Islet precursor cell (in vitro differentiated cells): Measurements from ENCODE around the gene TRPT1.

ENCODE experiments used
- DNase-seq: peaks from one replicate; pipeline ENCODE4 v3.0.0-alpha.2; 2018

The TRPT1 gene

DNA sequence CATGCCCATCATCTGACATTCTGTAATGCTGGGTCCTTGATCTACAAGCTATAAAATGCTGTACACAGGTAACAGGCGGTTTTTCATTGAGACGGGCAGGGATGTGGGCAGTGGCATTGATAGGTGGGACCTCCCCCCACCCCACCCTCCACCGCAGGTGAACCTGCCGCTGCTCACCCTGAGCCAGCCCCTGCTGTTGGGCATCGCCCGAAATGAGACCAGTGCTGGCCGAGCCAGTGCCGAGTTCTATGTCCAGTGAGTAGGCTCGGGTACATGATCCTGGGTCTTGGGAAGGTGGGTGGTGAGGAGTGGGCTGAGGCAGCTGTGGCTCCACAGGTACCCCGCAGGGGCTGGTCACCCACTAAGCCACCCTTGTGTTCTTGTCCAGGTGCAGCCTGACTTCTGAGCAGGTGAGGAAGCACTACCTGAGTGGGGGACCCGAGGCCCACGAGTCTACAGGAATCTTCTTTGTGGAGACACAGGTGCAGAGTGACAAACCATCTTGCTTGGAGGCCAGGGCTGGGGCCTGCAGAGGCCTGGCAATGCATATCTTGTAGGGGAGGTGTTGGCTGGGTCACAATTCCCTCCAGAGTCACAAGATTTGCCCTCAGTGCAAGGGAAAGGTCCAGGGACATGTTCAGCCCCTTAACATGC is 3.2 kb upstream of the TRPT1 start:
- no peak for DNase-seq

DNA sequence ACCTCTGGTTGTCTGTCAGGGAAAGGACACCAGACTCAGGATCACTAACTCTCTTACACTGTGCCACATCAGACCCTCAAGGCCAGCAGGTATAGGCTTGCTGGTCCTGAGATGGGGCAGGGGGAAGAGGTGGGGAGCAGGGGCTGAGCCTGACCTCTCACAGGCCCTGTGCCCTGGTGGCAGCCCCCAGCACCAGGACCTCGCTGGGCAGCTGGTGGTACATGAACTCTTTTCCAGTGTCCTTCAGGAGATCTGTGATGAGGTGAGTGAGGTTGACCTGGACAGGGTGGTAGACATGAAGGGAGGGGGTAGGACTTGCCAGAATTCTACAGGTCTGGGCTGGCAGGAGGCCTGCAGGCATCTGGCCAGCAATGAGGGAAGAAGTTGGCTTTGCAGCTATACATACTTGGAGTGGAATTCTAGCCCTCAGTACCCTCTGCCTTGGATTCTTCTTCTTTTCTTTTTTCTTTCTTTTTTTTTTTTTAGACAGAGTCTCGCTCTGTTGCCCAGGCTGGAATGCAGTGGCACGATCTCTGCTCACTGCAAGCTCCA is 1.5 kb upstream of the TRPT1 start:
- DNase-seq, result no peak

DNA sequence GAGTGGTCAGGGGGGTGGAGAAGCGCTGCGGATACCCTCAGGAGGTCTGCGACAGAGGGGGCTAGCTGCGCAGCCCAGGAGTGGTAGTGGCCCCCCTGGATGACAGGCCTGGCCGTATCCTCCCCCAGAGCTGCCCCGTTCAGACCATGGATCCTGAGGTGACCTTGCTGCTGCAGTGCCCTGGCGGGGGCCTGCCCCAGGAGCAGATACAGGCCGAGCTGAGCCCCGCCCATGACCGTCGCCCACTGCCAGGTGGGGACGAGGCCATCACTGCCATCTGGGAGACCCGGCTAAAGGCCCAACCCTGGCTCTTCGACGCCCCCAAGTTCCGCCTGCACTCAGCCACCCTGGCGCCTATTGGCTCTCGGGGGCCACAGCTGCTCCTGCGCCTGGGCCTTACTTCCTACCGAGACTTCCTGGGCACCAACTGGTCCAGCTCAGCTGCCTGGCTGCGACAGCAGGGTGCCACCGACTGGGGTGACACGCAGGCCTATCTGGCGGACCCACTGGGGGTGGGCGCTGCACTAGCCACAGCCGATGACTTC is 593 bp upstream of the TRPT1 start:
- DNase-seq, result no peak

DNA sequence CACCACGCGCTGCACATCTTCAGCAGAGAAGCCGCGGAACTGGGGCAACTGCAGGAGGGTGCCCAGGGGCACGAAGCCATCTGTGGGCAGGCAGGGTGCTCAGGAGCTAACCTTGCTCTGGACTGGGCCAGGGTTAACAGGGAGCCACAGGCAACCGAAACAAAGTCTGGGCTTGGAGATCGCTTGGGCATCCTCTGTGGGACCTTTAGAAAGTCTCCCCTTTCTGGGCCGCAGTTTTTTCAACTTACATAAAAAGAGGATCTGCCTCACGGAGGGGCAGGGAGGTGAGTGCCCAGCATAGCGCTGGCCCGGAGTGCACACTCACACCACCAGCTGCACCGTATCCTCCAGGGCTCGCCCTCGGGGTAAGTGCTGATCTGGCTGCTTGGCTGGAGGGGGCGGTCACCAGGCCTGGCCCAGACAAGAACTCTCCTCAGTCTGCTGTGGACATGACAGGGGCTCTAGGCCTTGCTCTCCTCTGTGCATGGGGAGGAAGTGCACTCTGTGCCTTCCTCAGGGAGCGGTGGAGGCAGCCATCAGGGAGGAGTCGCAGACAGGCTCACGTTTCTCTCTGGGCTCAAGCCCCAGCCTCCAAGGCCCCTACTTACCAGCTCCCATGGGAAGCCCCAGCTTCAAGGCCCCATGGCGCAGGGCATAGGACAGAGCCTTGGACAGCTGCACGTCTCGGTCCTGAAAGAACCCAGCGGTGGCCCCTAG is 937 bp downstream of the TRPT1 start:
- DNase-seq, result no peak

DNA sequence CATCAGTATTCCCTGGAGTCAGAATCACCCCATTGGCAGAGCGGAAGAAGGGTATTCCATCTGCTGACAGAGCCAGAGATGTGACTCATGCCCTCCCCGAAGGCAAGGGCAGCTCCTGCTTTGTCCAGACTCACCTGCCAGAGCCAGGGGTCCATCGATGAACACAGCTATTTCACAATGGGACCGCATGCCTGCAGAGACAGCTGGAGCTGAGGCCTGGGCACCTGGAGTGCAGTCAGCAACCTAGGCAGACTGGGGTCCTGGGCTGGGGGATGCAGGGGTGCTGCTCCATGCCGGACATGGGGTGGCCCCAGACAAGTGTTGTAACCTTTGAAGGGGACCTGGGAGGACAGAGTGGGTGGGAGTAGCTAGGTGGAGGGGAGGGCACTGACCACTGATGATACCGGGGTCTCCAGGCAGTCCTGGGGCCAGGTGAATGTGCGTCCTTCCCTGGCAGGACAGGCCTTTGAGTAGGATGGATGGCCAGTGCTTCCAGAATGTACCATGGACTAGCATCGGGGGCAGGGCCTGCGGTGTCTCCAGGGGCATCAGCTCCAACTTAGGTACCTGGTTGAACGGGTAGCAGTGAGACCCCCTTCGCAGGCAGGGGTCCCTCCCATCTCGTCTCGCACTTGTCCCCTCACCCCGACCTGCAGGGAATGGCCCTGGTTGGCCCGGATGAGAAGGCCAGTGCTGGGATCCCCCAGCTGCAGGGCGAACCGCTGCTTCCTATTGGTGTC is 1.7 kb downstream of the TRPT1 start:
- no peak for DNase-seq

DNA sequence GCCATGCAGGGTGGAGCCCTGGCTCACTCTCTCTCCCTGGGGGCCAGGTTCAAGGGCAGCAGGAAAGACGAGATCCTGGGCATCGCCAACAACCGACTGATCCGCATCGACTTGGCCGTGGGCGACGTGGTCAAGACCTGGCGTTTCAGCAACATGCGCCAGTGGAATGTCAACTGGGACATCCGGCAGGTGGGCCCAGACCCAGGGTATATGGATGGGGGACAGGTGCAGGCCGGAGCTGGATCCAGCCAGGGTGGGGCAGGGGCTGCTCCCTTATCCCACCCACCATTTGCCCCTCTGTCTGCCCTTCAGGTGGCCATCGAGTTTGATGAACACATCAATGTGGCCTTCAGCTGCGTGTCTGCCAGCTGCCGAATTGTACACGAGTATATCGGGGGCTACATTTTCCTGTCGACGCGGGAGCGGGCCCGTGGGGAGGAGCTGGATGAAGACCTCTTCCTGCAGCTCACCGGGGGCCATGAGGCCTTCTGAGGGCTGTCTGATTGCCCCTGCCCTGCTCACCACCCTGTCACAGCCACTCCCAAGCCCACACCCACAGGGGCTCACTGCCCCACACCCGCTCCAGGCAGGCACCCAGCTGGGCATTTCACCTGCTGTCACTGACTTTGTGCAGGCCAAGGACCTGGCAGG is 2.9 kb downstream of the TRPT1 start:
- no peak for DNase-seq

DNA sequence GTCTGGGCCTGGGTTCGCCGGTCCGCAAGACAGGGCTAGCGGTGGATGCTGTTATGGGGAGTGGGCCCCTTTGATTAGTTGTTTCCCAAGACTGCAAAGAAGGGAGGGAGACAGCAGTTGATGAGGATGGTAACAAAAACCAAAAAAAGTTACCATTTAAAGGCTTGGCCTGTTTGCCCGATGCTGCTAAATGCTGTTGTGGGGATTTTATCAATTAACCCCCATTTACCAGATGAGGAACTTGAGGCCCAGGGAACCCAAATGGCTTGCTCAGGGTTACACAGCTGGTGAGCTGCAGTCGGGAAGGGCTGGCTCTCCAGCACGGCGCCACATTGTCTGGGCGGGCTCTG is 3.4 kb downstream of the TRPT1 start:
- no peak for DNase-seq

DNA sequence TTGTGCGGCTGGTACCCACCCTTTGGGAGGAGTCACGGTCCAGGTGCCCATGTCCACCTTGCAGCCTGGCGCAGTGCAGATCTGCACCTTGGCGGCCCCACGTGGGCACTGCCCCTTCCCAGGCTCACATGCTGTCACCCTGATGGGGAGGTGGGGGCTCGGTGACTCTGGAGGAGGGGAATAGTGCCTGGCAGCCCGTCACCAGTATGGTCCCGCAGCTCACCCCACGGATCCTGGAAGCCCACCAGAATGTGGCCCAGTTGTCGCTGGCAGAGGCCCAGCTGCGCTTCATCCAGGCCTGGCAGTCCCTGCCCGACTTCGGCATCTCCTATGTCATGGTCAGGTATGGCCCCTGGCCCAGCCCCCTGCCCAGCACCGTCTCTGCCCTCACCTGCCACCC is 5.2 kb downstream of the TRPT1 start:
- DNase-seq, result no peak

DNA sequence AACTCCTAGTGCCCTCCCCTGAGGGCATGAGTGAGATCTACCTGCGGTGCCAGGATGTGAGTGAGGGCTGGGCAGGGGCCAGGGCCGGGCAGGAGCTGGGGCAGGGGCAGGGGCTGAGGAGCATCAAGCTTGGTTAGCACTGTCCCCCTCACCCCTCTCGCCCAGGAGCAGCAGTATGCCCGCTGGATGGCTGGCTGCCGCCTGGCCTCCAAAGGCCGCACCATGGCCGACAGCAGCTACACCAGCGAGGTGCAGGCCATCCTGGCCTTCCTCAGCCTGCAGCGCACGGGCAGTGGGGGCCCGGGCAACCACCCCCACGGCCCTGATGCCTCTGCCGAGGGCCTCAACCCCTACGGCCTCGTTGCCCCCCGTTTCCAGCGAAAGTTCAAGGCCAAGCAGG is 5.7 kb downstream of the TRPT1 start:
- no peak for DNase-seq

DNA sequence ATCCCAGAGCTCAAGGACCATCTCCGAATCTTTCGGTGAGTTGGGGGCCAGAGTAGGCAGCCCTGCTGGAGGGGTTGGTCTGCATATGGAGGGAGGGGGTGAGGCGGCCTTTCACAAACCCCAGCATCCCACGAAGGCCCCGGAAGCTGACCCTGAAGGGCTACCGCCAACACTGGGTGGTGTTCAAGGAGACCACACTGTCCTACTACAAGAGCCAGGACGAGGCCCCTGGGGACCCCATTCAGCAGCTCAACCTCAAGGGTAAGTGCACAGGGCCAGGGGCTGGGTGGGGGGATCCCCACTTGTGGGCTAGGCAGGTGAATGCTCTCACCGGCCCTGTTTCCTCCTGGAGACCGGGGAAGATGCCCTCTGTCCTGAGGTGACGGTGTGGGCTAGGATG is 6.2 kb downstream of the TRPT1 start:
- no peak for DNase-seq

DNA sequence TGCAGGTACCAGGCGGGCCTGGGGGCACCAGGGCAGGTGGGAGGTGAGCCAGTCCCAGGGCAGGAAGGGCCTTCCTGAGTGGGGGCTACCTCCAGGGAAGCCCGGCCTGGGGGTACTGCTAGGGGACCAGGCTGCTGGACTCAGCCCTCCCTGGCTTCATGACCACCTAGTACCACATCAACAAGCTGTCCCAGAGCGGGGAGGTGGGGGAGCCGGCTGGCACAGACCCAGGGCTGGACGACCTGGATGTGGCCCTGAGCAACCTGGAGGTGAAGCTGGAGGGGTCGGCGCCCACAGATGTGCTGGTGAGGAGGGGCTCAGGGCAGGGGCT is 6.7 kb downstream of the TRPT1 start:
- DNase-seq, result no peak

DNA sequence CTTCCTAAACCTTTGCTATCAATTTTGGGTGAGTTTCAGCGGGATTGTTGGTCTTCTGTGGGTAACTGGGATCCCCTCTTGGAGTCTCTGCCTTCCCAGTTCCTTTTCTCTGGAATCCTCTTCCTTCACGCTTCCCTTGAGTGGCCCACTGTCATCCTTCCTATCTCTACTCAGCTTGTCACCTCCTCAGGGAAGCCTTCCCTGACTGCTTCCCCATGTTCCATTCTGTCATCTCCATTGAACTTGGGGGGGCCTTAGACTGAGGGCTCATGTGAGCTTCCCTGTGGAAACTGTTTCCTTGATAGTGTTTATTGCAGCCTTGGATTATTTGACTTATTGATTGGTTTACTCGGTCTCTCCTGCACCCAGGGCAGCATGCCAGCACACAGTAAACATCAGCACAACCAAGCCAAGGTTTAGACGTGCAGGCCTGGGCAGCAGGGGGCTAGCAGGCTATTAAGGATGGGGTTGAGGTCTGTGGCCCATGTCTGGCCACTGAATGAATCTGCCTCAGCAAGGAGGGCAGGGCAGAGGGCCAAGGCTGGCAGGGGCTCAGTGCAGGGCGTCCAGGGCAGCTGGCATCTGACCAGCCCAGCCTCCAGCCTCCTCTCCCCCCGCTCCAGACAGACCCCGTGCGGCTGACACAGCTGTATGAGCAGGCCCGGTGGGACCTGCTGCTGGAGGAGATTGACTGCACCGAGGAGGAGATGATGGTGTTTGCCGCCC is 7.2 kb downstream of the TRPT1 start:
- DNase-seq, result no peak

DNA sequence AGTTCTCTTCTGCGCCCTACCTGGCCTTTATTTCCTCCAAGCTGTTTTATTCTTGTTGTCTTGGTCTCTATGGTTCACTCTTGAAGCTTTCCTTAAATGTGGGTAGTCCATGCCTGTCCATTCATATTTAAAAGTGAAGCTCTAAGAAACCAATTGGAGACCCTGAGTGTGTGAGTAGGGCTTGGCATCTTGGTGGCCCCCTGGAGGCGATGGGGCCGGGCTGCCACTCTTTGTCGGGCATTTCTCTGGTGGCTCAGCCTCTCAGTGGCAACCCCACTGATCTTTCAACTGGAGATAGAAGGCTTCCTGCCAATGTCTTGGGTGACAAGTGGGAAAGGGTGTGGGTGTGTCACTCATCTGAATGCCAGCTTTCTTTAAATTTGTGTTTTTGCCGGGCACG is 9.1 kb downstream of the TRPT1 start:
- DNase-seq, result no peak

DNA sequence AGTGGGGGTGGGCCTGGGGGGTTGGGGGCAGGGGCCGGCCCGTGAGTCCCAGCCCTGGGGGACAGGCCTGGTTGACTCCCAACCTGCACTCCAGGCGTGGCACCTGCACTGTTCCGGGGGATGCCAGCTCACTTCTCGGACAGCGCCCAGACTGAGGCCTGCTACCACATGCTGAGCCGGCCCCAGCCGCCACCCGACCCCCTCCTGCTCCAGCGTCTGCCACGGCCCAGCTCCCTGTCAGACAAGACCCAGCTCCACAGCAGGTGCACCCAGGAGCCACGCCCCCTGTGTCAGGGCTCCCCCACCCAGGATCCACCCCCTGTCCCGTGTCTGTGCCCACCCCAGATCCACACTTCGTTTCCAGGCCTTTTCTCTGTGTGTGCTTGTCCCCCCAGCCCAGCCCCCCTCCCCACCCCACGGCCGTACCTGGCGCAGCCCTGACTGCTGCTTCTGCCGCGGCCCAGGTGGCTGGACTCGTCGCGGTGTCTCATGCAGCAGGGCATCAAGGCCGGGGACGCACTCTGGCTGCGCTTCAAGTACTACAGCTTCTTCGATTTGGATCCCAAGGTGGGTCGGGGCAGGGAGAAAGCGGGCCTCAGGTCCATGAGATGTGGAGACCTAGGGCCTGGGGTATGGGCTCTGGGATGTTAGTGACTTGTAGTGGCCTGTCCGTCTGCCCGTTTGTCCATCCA is 14.7 kb downstream of the TRPT1 start:
- DNase-seq, result no peak

DNA sequence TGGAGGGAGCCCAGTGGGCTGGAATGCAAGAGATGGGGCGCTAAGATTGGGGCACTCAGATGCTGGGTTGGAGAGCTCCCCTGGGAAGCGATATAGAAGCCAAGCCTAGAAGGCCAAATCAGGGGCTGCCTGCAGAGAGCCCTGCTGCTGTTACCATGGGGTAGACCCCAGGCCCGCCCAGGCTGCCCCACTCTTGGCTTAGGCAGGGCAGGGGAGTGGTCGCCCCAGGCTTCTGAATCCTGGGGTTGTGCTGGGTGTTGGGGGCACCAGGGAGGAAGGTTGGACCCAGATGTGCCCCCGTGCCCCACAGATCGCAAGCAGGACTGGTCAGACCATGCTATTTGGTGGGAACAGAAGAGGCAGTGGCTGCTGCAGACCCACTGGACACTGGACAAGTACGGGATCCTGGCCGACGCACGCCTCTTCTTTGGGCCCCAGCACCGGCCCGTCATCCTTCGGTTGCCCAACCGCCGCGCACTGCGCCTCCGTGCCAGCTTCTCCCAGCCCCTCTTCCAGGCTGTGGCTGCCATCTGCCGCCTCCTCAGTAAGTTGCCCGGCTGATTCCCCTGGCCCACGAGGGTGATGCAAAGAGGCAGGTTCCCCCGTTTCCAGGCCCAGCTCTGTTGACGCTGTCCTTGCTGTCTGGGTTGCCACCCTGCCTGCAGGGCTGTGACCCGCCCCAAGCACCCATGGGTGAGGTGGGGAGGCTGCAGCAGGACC is 15.5 kb downstream of the TRPT1 start:
- DNase-seq, result no peak

DNA sequence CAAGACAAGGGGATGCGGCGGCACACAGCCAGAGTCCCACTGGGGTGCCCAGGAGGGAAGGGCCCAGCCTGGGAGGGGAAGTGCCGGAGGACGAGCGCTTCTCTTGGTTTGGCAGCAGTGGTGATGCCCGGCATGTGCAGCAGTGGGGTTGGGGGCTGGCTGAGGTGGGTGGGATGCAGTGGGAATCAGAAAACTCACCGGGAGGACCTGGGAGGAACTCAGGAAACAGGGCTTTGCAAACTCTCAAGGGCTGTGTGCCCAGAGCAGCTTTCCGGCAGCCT is 16.5 kb downstream of the TRPT1 start:
- DNase-seq, result no peak

DNA sequence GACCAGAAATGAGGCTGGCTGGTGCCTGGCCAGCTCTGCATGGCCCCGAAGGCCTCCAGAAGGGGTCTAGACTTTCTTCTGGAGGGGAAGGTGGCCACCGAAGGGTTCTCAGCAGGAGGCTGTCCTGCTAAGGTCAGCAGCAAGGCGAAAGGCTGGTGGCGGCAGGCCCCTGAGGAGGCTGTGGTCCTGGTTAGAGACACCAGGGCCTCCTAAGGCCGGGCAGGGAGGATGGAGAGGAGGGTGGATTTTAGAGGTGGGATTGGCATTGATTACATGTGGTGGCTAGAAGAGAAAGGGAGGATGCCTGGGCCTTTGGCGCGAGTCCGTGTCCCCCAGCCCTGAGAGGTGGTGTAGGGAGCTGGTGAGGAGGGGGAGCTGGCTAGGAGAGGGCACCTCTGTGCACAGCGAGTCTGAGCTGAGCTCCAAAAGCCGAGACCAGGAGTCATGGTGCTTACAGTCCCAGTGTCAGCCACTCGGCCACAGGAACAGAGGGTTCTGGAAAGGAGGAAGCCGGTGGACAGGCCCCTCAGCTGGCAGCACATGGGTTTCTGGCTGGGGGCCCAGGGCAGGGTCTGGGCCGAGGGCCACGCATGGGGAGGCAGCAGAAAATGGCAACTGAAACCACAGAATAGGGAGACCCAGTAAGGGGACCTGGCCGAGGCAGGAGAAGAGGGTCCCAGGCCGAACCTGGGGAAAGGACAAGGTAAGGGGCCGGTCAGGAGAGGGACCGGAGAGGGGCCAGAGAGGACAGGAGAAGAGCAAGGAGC is 17.0 kb downstream of the TRPT1 start:
- peak; percentile 52 for DNase-seq

DNA sequence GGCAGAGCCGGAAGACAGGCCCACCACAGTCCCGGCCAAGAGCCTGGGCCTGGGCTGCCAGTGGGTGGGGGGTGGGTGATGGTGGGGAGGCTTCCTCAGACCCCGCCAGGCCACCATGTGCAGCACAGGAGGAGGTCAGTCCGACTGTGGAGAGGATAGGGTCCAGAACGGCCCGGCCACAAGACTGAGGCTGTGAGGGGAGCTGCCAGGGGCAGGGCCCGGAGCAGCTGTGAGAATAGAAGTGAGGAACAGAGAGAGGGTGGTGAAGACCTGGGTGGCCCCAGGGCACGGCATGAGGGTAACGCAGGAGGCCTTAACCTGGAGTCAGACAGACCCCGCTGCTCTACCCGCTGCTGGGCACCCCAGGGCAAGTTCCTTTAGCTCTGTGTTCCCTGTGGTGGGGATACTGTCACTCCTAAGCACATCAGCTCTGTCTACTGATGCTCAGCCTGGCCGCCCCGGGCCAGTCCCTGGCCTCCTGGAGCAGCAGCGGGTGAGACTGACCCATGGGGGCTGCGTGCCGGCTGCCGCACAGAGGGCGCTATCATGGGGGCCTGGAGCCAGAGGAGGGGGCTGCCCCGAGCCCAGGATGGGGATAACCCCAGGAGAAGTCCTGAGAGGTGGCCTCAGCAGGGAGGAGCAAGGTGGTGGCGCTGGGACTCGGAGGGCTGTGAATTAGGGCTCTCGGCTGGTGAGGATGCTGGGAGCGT is 17.7 kb downstream of the TRPT1 start:
- peak; percentile 52 for DNase-seq

DNA sequence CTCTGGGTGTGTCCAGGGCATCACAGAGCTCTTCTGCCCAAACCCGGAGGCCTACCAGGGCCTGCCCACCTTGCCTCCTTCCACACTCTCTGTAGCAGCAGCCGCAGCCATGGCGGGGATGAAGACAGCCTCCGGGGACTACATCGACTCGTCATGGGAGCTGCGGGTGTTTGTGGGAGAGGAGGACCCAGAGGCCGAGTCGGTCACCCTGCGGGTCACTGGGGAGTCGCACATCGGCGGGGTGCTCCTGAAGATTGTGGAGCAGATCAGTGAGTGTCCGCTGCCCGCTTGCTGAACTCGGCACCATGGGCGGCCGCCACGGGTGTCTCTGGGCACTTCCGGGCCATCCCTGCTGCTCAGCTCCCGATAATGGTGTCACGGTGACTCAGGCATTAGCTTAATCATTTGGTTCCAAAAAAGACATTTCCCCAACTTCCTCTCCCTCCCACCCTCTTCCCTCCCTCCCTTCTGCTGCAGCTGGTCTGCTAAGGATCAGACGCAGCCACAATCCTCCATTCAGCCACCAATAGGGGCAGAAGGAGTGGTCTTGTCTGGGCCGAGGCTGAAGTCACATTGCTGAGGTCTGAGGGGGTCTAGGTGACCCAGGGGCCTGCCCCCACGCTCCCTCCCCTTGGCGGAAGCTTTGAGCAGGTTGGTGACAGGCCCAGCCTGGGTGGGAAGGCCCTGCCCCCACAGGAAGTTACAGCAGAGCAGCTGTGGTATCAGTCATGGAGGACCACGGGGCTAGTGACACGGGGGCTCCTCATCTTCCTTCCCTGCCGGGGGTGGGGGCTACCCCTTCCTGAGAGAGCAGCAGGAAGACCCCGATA is 18.5 kb downstream of the TRPT1 start:
- DNase-seq, result peak; percentile 78
